ENCODE results near the gene RBM38.

Gene RBM38

DNA sequence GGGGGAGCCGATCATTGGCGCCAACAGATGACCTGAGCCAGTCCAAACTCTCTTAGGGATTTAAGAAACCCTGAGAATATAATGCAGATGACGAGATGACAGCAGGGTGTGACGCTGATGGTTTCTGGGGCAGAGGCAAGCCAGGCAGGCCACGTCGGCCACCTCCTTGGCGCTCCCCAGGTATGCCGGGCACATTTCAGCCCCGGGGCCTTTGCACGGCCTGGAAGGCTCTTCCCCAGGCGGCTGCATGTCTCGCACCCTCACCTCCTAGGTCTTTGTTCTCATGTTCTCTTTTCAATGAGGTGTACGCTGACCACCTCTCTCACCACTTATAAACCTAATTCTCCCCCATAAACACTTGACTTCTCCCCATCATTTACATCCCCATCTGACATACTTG, 64.9 kb downstream of the RBM38 start:
- DNase-seq = no peak

DNA sequence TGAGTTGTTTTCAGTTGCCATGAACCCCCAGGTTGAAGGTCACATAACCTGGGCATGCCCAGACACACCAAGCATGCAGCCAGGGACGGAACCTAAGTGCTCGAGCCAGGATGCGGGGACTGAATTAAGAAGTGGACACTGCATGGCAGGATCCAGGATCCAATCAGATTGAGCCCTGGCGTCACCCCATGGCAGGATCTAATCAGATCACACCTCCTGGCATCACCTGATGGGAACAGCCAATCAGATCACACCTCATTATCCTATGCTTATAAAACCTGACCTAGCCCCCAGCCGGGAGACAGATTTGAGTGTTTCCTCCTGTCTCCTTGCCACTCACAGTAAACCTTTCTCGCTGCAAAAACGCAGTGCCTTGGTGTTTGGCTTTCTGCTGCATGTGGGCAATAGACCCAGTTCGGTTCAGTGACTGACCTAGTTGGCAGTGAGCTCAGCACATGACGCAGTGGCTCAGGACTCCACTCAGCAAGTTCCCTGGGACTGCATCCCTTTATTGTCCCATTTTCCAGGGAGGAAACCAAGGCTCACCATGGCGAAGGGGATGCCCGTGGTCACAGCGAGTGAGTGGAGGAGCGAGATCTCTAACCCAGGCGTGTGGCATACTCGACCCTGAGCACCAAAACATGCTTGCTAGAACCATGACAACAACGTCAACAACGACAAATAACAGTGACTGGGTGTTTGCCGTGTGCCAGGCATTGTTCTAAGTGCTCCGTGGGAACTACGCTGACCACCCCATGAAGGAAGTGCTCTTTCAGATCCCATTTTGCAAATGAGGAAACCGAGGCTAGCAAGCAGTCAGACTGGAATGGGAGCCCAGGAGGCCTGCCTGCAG, 66.3 kb downstream of the RBM38 start:
- DNase-seq = no peak

DNA sequence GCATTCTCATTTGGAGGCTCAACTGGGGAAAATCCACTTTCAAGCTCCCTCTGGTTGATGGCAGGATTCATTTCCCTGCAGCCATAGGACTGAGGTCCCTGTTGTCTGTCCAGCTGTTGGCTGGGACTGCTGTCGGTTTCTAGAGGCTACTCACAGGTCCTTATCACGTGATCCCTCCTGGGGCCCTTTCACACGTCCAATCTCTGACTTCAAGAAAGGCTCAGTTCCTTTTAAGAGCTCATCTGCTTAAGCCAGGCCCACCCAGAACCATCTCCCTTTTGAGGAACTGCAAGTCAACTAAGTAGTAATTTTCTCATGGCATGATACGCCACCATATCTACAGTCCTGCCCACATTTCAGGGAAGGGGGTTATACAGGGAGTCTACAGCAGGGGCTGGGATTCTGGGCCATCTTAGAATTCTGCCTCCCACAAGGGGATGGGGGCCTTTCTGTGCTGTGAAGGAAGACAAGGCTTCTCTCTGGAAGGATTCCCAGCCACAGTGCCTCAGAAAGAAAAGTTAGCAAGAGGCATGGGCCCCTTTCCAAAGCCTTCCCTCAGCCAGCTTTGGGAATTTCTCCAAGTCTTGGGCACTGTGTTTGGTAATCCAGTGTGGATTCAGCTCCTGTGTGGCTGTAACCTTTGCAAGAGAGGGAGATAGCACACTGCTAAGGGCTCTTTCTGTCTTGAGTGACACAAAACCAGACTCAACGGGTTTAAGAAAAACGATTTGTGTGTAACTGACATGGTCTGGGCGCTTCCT, 67.4 kb downstream of the RBM38 start:
- no peak for DNase-seq
